HCT116 (cell line): ENCODE measurements around the gene MANBA. TPM values are rescaled to one million over a fixed set of nuclear protein-coding genes. Genes with fewer than 3 reads are reported as not detected.

Experiments used
- ATAC-seq: fragments of 200-7000 bp; cut with Tn5 transposase; 2 replicates; pipeline ENCODE4 v1.9.1; 2020; ENCODE audit warnings: mild to moderate bottlenecking, moderate library complexity
- BruUV-seq: library from RNA; stranded (reverse); fragments of 400-500 nt; replicated peaks from 2 replicates; lab custom pipeline; 2021; lab: Mats Ljungman, UMichigan
- CTCF ChIA-PET: fragments of 300-600 bp; sonication (Branson Sonifier 250); formaldehyde crosslinking; loops from one replicate; lab custom pipeline; 2021; ENCODE audit warnings: antibody characterized with exemption; lab: Charles Lee
- POLR2A ChIA-PET: fragments of 300-600, 350-600 bp; sonication (Branson Sonifier 250); formaldehyde crosslinking; loops from one replicate; lab custom pipeline; 2021; ENCODE audit warnings: antibody characterized with exemption; lab: Charles Lee
- RAD21 ChIA-PET, 2 experiments: fragments of 300-600 bp; sonication (Branson Sonifier 250); formaldehyde crosslinking; loops; one replicate each; lab custom pipeline; 2023; ENCODE audit warnings: low total read pairs in 2 of 2; ENCODE audit not compliant: uncharacterized antibody in 2 of 2, unreplicated experiment in 2 of 2, low non-redundant PET in 1 of 2; lab: Charles Lee
- DNase-seq: peaks from one replicate; pipeline ENCODE4 v3.0.0-alpha.2; 2010; ENCODE audit warnings: low read depth, low spot score
- H2AFZ ChIP-seq: fragments of 200-600 bp; shearing (Covaris generic), sonication (generic); 2 replicates; pipeline ENCODE4 v1.6.1; 2017; ENCODE audit warnings: low read depth, mixed run types, mixed read lengths, antibody characterized with exemption, low read length; ENCODE audit not compliant: poor library complexity, severe bottlenecking
- H3K27ac ChIP-seq: 2 replicates; pipeline ENCODE4 v1.5.1; 2012; ENCODE audit warnings: low read depth, low read length
- H3K27me3 ChIP-seq: fragments of 200-600 bp; sonication (generic); 2 replicates; pipeline ENCODE4 v1.6.1; 2016; ENCODE audit warnings: mixed run types, low read length, mixed read lengths; ENCODE audit not compliant: insufficient read depth
- H3K36me3 ChIP-seq, 2 experiments: fragments of 200-500 bp in 1 of 2; fragments of 200-600 bp in 1 of 2; sonication (Bioruptor generic) in 1 of 2; sonication (generic) in 1 of 2; 2 replicates each; pipeline versions ENCODE4 v1.5.1 to v1.6.1; 2014 to 2016; ENCODE audit warnings: low read length in 2 of 2, inconsistent platforms in 1 of 2, mixed read lengths in 1 of 2, mixed run types in 1 of 2; ENCODE audit not compliant: insufficient read depth in 2 of 2, control insufficient read depth in 1 of 2
- H3K4me1 ChIP-seq, 2 experiments: fragments of 200-600 bp in 1 of 2; sonication (generic) in 1 of 2; 2 replicates each; pipeline versions ENCODE4 v1.5.1 to v1.6.1; 2012 to 2017; ENCODE audit warnings: low read length in 2 of 2, inconsistent platforms in 1 of 2, mild to moderate bottlenecking in 1 of 2, mixed read lengths in 1 of 2, mixed run types in 1 of 2, moderate library complexity in 1 of 2; ENCODE audit not compliant: insufficient read depth in 2 of 2, control insufficient read depth in 1 of 2
- H3K4me2 ChIP-seq: fragments of 200-600 bp; sonication (generic); 2 replicates; pipeline ENCODE4 v1.6.1; 2017; ENCODE audit warnings: mixed run types, low read length, mixed read lengths
- H3K4me3 ChIP-seq, 2 experiments: fragments of 200-600 bp in 1 of 2; sonication (generic) in 1 of 2; replicated peaks in 1 of 2; 2 replicates each; pipeline ENCODE4 v1.5.1; 2011 to 2016; ENCODE audit warnings: low read length in 2 of 2, control low read depth in 1 of 2, low read depth in 1 of 2, mild to moderate bottlenecking in 1 of 2, mixed read lengths in 1 of 2, mixed run types in 1 of 2
- H3K79me2 ChIP-seq: fragments of 200-600 bp; sonication (generic); 2 replicates; pipeline ENCODE4 v1.6.1; 2017; ENCODE audit warnings: mild to moderate bottlenecking, mixed run types, low read length, moderate library complexity, mixed read lengths; ENCODE audit not compliant: insufficient read depth
- H3K9ac ChIP-seq: fragments of 200-600 bp; sonication (generic); 2 replicates; pipeline ENCODE4 v1.6.1; 2016; ENCODE audit warnings: low read length, mixed read lengths
- H3K9me2 ChIP-seq: fragments of 200-600 bp; sonication (generic), shearing (Covaris generic); 2 replicates; pipeline ENCODE4 v1.6.1; 2017; ENCODE audit warnings: mixed run types, mild to moderate bottlenecking, moderate library complexity; ENCODE audit not compliant: insufficient read depth
- H3K9me3 ChIP-seq, 2 experiments: fragments of 200-500 bp in 1 of 2; fragments of 200-600 bp in 1 of 2; sonication (Bioruptor generic) in 1 of 2; sonication (generic) in 1 of 2; 2 replicates each; pipeline ENCODE4 v1.6.1; 2014 to 2017; ENCODE audit warnings: low read length in 2 of 2, mixed read lengths in 2 of 2, inconsistent platforms in 1 of 2, low read depth in 1 of 2, mild to moderate bottlenecking in 1 of 2, mixed run types in 1 of 2, moderate library complexity in 1 of 2; ENCODE audit not compliant: control insufficient read depth in 1 of 2, insufficient read depth in 1 of 2
- H4K20me1 ChIP-seq: fragments of 200-600 bp; sonication (generic), shearing (Covaris generic); 2 replicates; pipeline ENCODE4 v1.6.1; 2017; ENCODE audit warnings: mixed run types, mild to moderate bottlenecking, moderate library complexity; ENCODE audit not compliant: insufficient read depth
- ATF3 ChIP-seq: IDR thresholded peaks from 2 replicates; pipeline ENCODE4 v1.6.1; 2012
- CBX3 ChIP-seq: IDR thresholded peaks from 2 replicates; pipeline ENCODE4 v1.6.1; 2012; ENCODE audit warnings: low read depth
- CTCF ChIP-seq, 3 experiments: fragments of 200-600 bp in 1 of 3; sonication (generic) in 1 of 3; IDR thresholded peaks in 2 of 3; conservative IDR thresholded peaks in 1 of 3; 2 replicates each; pipeline ENCODE4 v1.5.1; 2012 to 2017; ENCODE audit warnings: low read depth in 2 of 3, low read length in 2 of 3, antibody characterized with exemption in 1 of 3, borderline replicate concordance in 1 of 3, control low read depth in 1 of 3, mild to moderate bottlenecking in 1 of 3, mixed read lengths in 1 of 3, mixed run types in 1 of 3, moderate library complexity in 1 of 3; ENCODE audit not compliant: insufficient read depth in 1 of 3
- ELF1 ChIP-seq: IDR thresholded peaks from 2 replicates; pipeline ENCODE4 v1.6.1; 2012; ENCODE audit warnings: low read depth, borderline replicate concordance
- POLR2A ChIP-seq: IDR thresholded peaks from 2 replicates; pipeline ENCODE4 v1.7.0; 2011; ENCODE audit warnings: borderline replicate concordance; ENCODE audit not compliant: insufficient read depth, insufficient read length; ENCODE audit errors: extremely low read depth
- POLR2AphosphoS5 ChIP-seq: IDR thresholded peaks from 2 replicates; pipeline ENCODE4 v1.6.1; 2011; ENCODE audit warnings: mild to moderate bottlenecking, low read depth, low read length, moderate library complexity
- RAD21 ChIP-seq: IDR thresholded peaks from 2 replicates; pipeline ENCODE4 v1.6.1; 2012; ENCODE audit warnings: low read depth, mild to moderate bottlenecking
- REST ChIP-seq: IDR thresholded peaks from 2 replicates; pipeline ENCODE4 v1.6.1; 2012; ENCODE audit warnings: low read depth
- SP1 ChIP-seq: IDR thresholded peaks from 2 replicates; pipeline ENCODE4 v1.6.1; 2012; ENCODE audit warnings: low read depth
- TCF7L2 ChIP-seq: IDR thresholded peaks from 2 replicates; pipeline ENCODE4 v1.7.0; 2011; ENCODE audit warnings: borderline replicate concordance, inconsistent platforms; ENCODE audit not compliant: insufficient read depth, insufficient read length; ENCODE audit errors: extremely low read depth
- YY1 ChIP-seq: IDR thresholded peaks from 2 replicates; pipeline ENCODE4 v1.6.1; 2011; ENCODE audit warnings: low read length, low read depth, moderate library complexity, mild to moderate bottlenecking; ENCODE audit not compliant: insufficient replicate concordance; ENCODE audit errors: extremely low read depth
- ZFX ChIP-seq: fragments of 450-650 bp; IDR thresholded peaks from 2 replicates; pipeline ENCODE4 v1.6.1; 2017
- intact Hi-C: fragments of 100-400 bp; cut with micrococcal nuclease; formaldehyde crosslinking; loops from 2 replicates; pipeline ENCODE4 v1.10.0; 2022
- total RNA-seq: library from RNA; stranded (reverse); gene quantifications from one replicate; pipeline ENCODE4 v1.2.1, GENCODE V29; 2021; ENCODE audit not compliant: unreplicated experiment

The MANBA gene
- total RNA-seq, 1 experiment from 2014 or later = 21.3 TPM

- Histone ChIP-seq H4K20me1 (no peaks in the 10 kb centered on the region), H2AFZ (no peak overlapping the region), H3K4me1 (no peaks in the 10 kb centered on the region), H3K4me3 (no peak overlapping the region), H3K4me2 (no peak overlapping the region), H3K27ac (no peak overlapping the region), H3K9me2 (no peaks in the 10 kb centered on the region), H3K36me3 (peaks cover 2 to 10% of the 10 kb centered on the region in 2 experiments; a peak in 3 of 4 replicates), H3K9ac (no peak overlapping the region), H3K27me3 (no peaks in the 10 kb centered on the region), H3K9me3 (no peaks in the 10 kb centered on the region), H3K79me2 (no peaks in the 10 kb centered on the region)
- ChIA-PET POLR2A (no interaction called here), CTCF (no interaction called here), RAD21 (no interaction called here)
- no peak for TF ChIP-seq ZFX
- TF ChIP-seq REST = no peak
- no peak for TF ChIP-seq CBX3
- TF ChIP-seq ELF1 = no peak
- no peak for TF ChIP-seq RAD21
- no peak for TF ChIP-seq SP1
- no peak for TF ChIP-seq ATF3
- TF ChIP-seq POLR2AphosphoS5 = no peak
- TF ChIP-seq CTCF (IDR thresholded peaks at IDR 0.05 in 2 of 3, conservative IDR thresholded peaks at IDR 0.05 in 1 of 3; ENCODE audit: borderline replicate concordance in 1 of 3, insufficient read depth in 1 of 3, low read depth in 2 of 3, low read length in 2 of 3) = no peak
- no peak for TF ChIP-seq YY1
- TF ChIP-seq POLR2A = no peak
- no peak for TF ChIP-seq TCF7L2
- DNase-seq (no peak), ATAC-seq (no peak)
- intact Hi-C loops = no loop called here
- no TSS peak for BruUV-seq
These were observed 159.1 kb downstream of the MANBA start for GRCh38 chr4:102601586-102602227.
